Measurements from ENCODE around the gene TRABD2B. TPM values are rescaled to one million over a fixed set of nuclear protein-coding genes. Genes with fewer than 3 reads are reported as not detected.

The TRABD2B gene
- total RNA-seq, 1 experiment from 2014 or later = 10.3 TPM

DNA sequence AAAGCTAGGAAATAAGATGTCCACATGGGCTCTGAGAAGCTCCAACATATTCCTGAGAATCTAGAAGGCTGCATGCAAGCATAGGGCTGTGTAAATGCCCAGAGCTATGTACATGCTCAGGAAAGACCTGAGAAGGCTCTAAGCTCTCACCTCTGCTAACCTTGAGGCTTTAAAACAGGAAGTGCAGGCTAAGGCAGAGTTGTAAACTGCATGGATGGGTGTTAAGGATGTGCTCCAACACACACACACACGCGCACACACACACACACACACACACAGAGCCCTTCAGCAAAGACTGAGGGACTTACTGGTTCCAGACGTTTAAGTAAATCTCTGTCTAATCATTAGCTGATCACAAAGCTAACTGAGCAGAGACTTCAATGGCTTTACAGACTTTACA, 162.9 kb downstream of the TRABD2B start (continued):
- TF ChIP-seq, protein P1, sequence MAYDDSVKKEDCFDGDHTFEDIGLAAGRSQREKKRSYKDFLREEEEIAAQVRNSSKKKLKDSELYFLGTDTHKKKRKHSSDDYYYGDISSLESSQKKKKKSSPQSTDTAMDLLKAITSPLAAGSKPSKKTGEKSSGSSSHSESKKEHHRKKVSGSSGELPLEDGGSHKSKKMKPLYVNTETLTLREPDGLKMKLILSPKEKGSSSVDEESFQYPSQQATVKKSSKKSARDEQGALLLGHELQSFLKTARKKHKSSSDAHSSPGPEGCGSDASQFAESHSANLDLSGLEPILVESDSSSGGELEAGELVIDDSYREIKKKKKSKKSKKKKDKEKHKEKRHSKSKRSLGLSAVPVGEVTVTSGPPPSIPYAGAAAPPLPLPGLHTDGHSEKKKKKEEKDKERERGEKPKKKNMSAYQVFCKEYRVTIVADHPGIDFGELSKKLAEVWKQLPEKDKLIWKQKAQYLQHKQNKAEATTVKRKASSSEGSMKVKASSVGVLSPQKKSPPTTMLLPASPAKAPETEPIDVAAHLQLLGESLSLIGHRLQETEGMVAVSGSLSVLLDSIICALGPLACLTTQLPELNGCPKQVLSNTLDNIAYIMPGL (CRISPR knock-in tag; IDR thresholded peaks at IDR 0.05) = no peak
- TF ChIP-seq EMX1 (CRISPR knock-in tag; IDR thresholded peaks at IDR 0.05) = no peak
- TF ChIP-seq, protein P2, sequence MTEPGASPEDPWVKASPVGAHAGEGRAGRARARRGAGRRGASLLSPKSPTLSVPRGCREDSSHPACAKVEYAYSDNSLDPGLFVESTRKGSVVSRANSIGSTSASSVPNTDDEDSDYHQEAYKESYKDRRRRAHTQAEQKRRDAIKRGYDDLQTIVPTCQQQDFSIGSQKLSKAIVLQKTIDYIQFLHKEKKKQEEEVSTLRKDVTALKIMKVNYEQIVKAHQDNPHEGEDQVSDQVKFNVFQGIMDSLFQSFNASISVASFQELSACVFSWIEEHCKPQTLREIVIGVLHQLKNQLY (CRISPR knock-in tag; IDR thresholded peaks at IDR 0.05) = no peak
- no peak for TF ChIP-seq ATF1 (CRISPR knock-in tag; IDR thresholded peaks at IDR 0.05)
- TF ChIP-seq, protein P3, sequence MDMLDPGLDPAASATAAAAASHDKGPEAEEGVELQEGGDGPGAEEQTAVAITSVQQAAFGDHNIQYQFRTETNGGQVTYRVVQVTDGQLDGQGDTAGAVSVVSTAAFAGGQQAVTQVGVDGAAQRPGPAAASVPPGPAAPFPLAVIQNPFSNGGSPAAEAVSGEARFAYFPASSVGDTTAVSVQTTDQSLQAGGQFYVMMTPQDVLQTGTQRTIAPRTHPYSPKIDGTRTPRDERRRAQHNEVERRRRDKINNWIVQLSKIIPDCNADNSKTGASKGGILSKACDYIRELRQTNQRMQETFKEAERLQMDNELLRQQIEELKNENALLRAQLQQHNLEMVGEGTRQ (CRISPR knock-in tag; IDR thresholded peaks at IDR 0.05) = no peak
- TF ChIP-seq KAT7 (CRISPR knock-in tag; IDR thresholded peaks at IDR 0.05; ENCODE audit: borderline replicate concordance) = no peak
- no peak for TF ChIP-seq RORB (CRISPR knock-in tag; IDR thresholded peaks at IDR 0.05)
- no peak for TF ChIP-seq ZNF121 (CRISPR knock-in tag; IDR thresholded peaks at IDR 0.05)
- TF ChIP-seq, protein P4, sequence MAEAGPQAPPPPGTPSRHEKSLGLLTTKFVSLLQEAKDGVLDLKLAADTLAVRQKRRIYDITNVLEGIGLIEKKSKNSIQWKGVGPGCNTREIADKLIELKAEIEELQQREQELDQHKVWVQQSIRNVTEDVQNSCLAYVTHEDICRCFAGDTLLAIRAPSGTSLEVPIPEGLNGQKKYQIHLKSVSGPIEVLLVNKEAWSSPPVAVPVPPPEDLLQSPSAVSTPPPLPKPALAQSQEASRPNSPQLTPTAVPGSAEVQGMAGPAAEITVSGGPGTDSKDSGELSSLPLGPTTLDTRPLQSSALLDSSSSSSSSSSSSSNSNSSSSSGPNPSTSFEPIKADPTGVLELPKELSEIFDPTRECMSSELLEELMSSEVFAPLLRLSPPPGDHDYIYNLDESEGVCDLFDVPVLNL (CRISPR knock-in tag; IDR thresholded peaks at IDR 0.05; ENCODE audit: borderline replicate concordance, low read depth) = no peak
- no peak for TF ChIP-seq RELA (CRISPR knock-in tag; IDR thresholded peaks at IDR 0.05; ENCODE audit: borderline replicate concordance)
- TF ChIP-seq, protein P5, sequence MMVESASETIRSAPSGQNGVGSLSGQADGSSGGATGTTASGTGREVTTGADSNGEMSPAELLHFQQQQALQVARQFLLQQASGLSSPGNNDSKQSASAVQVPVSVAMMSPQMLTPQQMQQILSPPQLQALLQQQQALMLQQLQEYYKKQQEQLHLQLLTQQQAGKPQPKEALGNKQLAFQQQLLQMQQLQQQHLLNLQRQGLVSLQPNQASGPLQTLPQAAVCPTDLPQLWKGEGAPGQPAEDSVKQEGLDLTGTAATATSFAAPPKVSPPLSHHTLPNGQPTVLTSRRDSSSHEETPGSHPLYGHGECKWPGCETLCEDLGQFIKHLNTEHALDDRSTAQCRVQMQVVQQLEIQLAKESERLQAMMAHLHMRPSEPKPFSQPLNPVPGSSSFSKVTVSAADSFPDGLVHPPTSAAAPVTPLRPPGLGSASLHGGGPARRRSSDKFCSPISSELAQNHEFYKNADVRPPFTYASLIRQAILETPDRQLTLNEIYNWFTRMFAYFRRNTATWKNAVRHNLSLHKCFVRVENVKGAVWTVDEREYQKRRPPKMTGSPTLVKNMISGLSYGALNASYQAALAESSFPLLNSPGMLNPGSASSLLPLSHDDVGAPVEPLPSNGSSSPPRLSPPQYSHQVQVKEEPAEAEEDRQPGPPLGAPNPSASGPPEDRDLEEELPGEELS (CRISPR knock-in tag; IDR thresholded peaks at IDR 0.05) = no peak
- TF ChIP-seq, protein P6, sequence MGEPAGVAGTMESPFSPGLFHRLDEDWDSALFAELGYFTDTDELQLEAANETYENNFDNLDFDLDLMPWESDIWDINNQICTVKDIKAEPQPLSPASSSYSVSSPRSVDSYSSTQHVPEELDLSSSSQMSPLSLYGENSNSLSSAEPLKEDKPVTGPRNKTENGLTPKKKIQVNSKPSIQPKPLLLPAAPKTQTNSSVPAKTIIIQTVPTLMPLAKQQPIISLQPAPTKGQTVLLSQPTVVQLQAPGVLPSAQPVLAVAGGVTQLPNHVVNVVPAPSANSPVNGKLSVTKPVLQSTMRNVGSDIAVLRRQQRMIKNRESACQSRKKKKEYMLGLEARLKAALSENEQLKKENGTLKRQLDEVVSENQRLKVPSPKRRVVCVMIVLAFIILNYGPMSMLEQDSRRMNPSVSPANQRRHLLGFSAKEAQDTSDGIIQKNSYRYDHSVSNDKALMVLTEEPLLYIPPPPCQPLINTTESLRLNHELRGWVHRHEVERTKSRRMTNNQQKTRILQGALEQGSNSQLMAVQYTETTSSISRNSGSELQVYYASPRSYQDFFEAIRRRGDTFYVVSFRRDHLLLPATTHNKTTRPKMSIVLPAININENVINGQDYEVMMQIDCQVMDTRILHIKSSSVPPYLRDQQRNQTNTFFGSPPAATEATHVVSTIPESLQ (CRISPR knock-in tag; IDR thresholded peaks at IDR 0.05) = no peak
- no peak for TF ChIP-seq FOXP1 (CRISPR knock-in tag; IDR thresholded peaks at IDR 0.05; ENCODE audit: borderline replicate concordance)
- TF ChIP-seq, protein P7, sequence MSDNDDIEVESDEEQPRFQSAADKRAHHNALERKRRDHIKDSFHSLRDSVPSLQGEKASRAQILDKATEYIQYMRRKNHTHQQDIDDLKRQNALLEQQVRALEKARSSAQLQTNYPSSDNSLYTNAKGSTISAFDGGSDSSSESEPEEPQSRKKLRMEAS (CRISPR knock-in tag; IDR thresholded peaks at IDR 0.05) = no peak

DNA sequence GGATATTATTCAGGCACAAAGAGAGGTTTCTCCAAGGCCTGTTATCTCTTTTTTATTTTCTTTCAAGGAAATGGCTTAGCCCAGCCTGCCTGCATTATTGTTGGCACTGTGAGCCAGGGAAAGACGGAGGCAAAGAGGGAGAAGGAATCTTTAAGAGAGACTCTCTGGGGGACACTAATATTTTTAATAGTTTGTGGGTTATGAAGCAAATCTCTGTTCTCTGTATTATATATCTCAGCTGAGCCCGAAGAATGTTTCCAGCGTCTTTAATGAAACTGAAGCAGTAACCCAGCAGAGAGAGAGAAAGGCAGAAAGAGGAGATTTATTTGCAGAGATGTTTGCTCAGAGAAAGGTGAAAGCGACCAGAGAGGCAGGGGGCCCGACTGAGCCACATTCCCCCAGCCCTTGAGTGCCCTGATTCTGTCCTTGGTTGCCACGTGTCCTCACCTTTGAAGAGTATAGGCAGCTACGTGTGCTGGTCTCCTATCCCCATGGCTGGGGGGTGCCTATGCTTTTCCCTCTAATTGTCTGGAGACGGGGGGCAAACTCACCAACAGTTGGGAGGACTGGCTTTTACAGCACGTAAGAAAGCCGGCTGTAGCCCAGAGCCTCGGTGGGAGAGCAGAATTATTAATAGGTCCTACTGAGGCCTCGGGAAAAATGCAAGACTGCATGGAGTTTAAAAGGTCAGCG, 166.4 kb downstream of the TRABD2B start:
- CTCF ChIA-PET = interaction anchor here (0.9 to 1.3 kb wide), 2 partner anchors 15 to 92 kb away, joined by 3 read pairs; no protein-coding TSS in a partner anchor
- DNase-seq (ENCODE audit: low spot score) (no peak), ATAC-seq (peak; percentile 72)
- Mint-ChIP-seq H3K36me3 (peaks cover 12% of the 10 kb centered on the region), H3K4me1 (peaks cover 40% of the 10 kb centered on the region), H3K9me3 (peaks cover 14% of the 10 kb centered on the region), H3K27ac (no peak overlapping the region), H3K4me3 (no peak overlapping the region), H3K27me3 (ENCODE audit: low read depth) (no peaks in the 10 kb centered on the region; the same call in none of the 2 replicates)
- POLR2A ChIA-PET = no interaction called here
- TF ChIP-seq CREM (CRISPR knock-in tag; IDR thresholded peaks at IDR 0.05) (no peak), ZNF121 (CRISPR knock-in tag; IDR thresholded peaks at IDR 0.05) (no peak), NFYB (CRISPR knock-in tag; conservative IDR thresholded peaks at IDR 0.05; ENCODE audit: low read depth) (no peak)

All from WTC11 (cell line).